ENCODE results near the gene BTBD2.
A peak's percentile ranks its signal among the peaks of the same experiment; 100 is the strongest.
"Not testable (repeated sequence)": the region's sequence is repeated elsewhere in the genome, so short reads cannot be mapped to it uniquely, and the experiment has no call there.

The BTBD2 gene

DNA sequence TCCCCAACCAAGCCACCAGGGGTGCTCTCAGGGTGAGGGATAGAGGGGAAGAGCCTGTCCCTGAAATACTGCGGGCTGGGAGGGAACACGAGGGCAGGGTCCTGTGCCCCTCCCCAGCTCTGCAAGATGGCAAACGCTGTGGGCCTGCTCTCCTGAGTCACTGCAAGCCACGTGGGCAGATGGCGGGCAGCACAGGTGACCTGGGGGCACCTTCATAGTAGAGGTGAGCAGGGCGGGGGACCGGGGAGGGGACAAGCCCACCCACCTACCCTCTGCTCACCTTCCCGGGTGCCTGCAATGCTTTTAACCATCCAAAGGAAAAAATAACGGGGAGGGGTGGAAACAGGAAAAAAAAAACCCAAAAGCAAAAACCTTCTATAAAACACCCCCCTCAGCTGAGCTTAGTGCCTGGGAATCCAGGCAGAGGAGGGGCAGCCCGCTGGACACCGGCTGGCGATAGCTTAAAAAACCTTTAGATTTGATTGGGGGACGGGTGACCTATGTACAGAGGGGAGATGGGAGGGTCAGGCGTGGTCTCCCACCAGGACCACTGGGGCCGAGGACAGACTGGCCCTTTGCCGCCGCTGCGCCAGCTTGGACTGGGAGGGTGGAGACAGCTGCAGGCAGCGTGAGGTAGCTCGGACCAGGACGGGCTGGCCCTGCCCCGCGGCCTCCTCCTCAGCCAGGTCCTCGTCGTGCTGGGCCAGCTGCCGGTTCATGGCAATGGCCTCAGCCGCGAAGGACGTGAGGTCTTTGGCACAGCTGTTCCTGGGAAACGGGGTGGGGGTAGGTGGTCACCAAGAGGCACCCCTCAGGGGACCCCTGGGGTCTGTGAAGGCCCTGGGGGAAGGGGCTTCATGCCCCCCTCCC lies 23.8 kb upstream of the BTBD2 start:
- no peak for DNase-seq

- DNase-seq, result no peak
Observed at GRCh38 chr19:2038284-2039088, 23.0 kb upstream of the BTBD2 start.

- no peak for DNase-seq
Observed at GRCh38 chr19:2037651-2038255, 22.2 kb upstream of the BTBD2 start.

DNA sequence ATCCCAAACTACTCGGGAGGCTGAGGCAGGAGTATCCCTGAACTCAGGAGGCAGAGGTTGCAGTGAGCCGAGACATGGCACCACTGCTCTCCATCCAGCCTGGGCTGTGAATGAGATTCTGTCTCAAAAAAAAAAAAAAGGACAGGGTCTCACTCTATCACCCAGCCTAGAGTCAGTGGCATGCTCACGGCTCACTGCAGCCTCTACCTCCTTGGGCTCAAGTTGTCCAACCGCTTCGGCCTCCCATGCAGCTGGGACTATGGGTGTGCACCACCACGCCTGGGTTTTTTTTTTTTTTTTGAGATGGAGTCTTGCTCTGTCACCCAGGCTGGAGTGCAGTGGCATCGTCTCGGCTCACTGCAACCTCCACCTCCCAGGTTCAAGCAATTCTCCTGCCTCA lies 20.9 kb upstream of the BTBD2 start:
- no peak for DNase-seq

GRCh38 chr19:2035590-2035991 lies 20.1 kb upstream of the BTBD2 start:
- no peak for DNase-seq

GRCh38 chr19:2034729-2035589 lies 19.4 kb upstream of the BTBD2 start:
- DNase-seq, result no peak

DNA sequence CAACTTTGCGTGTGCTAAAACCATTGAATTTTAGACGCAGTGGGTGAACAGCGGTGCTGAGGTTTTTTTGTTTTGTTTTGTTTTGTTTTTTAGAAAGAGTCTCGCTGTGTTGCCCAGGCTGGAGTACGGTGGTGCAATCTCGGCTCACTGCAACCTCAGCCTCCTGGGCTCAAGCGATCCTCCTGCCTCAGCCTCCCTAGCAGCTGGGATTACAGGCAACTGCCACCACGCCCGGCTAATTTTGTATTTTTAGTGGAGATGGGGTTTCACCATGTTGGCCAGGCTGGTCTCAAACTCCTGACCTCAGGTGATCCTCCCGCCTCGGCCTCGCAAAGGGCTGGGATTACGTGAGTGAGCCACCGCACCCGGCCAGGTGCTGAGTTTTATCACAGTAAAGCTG lies 18.7 kb upstream of the BTBD2 start:
- not testable (repeated sequence) for DNase-seq

DNA sequence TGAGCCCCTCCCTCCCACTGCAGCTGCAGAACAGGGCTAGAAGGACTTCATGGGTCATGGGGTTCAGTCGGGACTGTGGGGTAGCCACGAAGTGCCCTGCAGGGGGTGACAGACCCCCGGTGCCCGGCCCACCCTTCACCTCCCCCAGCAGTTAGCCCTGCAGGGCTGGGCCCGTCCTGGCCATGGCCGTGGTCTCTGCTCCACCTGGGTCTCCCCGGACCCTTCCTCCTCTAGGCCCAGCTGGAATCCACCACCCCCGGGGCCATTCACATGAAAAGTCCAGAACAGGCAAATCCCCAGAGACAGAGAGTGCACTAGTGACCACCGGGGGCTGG lies 18.3 kb upstream of the BTBD2 start:
- DNase-seq, result no peak

DNA sequence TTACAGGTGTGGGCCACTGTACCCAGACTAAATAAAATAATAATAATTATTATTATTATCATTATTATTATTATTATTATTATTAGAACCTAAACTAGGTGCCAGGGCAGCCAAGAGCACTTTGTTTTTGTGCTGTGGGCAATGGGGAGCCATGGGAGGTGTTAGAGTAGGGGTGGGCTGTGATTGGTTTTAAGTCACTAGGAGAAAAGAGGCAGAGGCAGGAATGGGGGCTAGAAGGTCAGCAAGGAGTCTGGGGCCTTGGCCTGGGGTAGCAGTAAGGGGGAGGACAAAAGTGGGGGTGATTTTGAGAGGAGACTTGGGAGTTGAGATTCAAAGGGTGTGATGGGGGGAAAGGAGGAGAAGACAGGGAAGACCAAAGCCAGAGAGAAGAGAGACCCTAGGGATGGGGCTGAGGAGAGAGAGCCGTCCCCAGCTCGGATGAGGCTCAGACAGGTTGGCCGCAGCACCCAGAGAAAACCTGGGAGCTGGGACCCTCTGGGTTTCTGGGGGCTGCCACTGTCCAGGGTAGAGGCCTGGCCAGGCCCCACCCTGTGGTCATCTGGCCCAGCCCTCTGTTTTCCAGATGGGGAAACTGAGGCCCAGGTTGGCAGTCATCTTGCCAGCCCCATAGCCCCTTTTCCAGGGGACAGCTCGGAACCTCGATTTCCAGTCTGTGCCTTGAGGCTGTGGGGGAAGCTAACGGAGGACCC lies 17.8 kb upstream of the BTBD2 start:
- DNase-seq, result no peak

DNA sequence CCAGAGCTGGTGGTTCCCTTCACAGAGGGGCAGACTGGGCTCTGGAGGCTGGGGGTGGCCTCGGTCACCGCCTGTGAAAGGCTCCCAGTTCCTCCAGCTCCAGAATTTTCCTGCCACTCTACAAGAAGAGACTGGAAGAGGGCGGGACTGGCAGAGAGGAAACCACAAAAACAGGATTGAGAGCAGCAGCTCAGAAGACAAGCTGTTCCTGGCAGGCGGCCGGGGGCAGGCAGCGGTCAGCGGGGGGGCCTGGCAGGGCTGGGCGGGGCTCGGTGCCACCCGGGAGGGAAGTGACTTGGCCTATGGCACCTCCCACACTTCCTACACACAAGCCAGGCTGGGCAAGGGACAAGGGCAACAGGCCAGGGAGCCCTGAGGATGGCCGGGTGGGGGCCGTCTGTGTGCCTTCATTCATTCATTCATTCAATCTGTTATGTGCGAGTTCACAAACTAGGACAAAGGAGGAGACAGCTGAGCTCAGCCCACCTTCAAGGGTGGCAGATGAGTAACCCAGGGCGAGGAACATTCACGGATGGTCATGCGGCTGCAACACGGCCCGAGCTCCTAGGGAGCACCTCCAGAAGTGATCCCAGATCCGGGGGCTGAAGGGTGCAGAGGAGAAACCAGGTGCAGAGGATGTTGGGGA lies 16.9 kb upstream of the BTBD2 start:
- DNase-seq, result peak; percentile 48

DNA sequence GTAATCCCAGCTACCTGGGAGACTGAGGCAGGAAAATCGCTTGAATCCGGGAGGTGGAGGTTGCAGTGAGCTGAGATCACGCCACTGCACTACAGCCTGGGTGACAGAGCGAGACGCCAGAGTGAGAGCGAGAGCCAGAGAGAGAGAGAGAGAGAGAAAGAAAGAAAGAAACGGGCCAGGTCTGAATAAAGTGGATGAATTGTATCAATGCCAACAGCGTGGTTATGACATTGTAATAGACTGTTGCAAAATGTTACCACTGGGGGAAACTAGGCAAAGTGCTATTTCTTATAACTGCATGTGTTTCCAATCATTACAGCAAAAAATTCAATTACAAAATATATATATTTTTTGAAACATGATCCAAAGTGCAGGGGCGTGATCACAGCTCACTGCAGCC lies 11.8 kb upstream of the BTBD2 start:
- no peak for DNase-seq

GRCh38 chr19:2026770-2027169 lies 11.3 kb upstream of the BTBD2 start:
- no peak for DNase-seq

DNA sequence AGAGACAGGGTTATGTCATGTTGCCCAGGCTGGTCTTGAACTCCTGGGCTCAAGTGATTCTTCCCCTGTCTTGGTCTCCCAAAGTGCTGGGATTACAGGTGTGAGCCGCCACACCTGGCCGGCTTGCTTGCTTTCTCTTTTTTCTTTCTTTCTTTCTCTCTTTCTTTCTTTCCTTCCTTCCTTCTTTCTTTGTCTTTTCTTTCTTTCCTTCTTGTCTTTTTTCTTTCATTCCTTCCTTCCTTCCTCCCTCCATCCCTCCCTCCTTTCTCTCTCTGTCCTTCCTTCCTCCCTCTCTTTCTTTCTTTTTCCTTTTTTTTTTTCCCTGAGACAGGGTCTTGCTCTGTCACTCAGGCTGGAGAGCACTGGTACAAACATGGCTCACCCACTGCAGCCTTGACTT lies 6.8 kb upstream of the BTBD2 start:
- no peak for DNase-seq

- no peak for DNase-seq
Observed at GRCh38 chr19:2021453-2022140, 6.1 kb upstream of the BTBD2 start.

GRCh38 chr19:2018752-2019151 lies 3.2 kb upstream of the BTBD2 start:
- DNase-seq, result no peak

GRCh38 chr19:2016041-2016807 lies 710 bp upstream of the BTBD2 start:
- DNase-seq, result peak; percentile 72

- no peak for DNase-seq
Observed at GRCh38 chr19:2014731-2015607, 545 bp downstream of the BTBD2 start.

DNA sequence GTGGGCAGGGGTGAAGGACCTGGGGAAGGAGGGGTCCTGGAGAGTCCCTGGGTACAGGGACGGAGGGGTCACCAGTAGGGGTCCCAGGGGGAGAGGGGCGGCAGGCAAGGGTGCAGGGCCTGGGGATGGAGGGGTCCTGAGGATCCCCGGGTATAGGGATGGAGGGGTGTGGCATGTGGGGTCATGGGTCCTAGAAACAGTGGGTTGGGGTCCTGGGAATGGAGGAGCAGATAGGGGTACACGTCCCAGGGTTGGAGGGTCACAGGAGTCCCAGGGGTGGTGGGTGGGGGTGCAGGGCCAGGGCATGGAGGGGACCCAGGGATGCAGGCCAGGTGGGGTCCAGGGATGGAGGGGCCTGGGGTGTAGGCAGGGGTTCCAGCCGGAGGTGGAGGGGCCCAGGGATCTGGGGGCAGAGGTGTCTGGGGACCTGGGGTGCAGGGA lies 1.4 kb downstream of the BTBD2 start:
- DNase-seq, result no peak

- no peak for DNase-seq
Observed at GRCh38 chr19:2013683-2013961, 1.9 kb downstream of the BTBD2 start.
